Brain microvascular endothelial cell (primary cell): ENCODE results near the gene PTPRU.

Experiments
- DNase-seq: peaks from one replicate; pipeline ENCODE4 v3.0.0-alpha.2; 2020
- H3K27ac ChIP-seq: fragments of 250-450 bp; sonication (Bioruptor Pico); 2 replicates; pipeline ENCODE4 v1.5.1; 2020; ENCODE audit warnings: mild to moderate bottlenecking, moderate library complexity
- H3K27me3 ChIP-seq: fragments of 250-450 bp; sonication (Bioruptor Pico); replicated peaks from 2 replicates; pipeline ENCODE4 v1.5.1; 2020; ENCODE audit warnings: mild to moderate bottlenecking
- H3K36me3 ChIP-seq: fragments of 250-450 bp; sonication (Bioruptor Pico); replicated peaks from 2 replicates; pipeline ENCODE4 v1.5.1; 2020; ENCODE audit warnings: mild to moderate bottlenecking
- H3K4me3 ChIP-seq: 2 replicates; pipeline ENCODE4 v1.5.1; 2011; ENCODE audit warnings: low read depth, mild to moderate bottlenecking, control low read depth, low read length, moderate library complexity
- CTCF ChIP-seq: IDR thresholded peaks from 2 replicates; pipeline ENCODE4 v1.5.1; 2011; ENCODE audit warnings: low read depth, mild to moderate bottlenecking, moderate library complexity, low read length, control low read depth, inconsistent platforms; ENCODE audit errors: missing control alignments
- in situ Hi-C: cut with HindIII; loops from 2 replicates; pipeline ENCODE4 v1.10.0; 2017; ENCODE audit warnings: low sequenced_read_pairs, low pct_ligation_motif_present

Gene PTPRU

GRCh38 chr1:29251164-29252124 is 15.1 kb downstream of the PTPRU start:
- Histone ChIP-seq H3K36me3 (no peaks in the 10 kb centered on the region), H3K27ac (no peak overlapping the region), H3K4me3 (no peak overlapping the region), H3K27me3 (no peaks in the 10 kb centered on the region)
- TF ChIP-seq CTCF = no peak
- no peak for DNase-seq
- in situ Hi-C loops = no loop called here

GRCh38 chr1:29253180-29253579 is 16.9 kb downstream of the PTPRU start:
- Histone ChIP-seq H3K27me3 (no peaks in the 10 kb centered on the region), H3K36me3 (no peaks in the 10 kb centered on the region), H3K27ac (no peak overlapping the region), H3K4me3 (no peak overlapping the region)
- in situ Hi-C loops = no loop called here
- no peak for TF ChIP-seq CTCF
- no peak for DNase-seq

- H3K36me3 ChIP-seq = no peaks in the 10 kb centered on the region
- in situ Hi-C loops = no loop called here
- no peaks in the 10 kb centered on the region for H3K27me3 ChIP-seq
- no peak overlapping the region for H3K27ac ChIP-seq
- DNase-seq = peak; percentile 32
- no peak overlapping the region for H3K4me3 ChIP-seq
- no peak for TF ChIP-seq CTCF
Observed at GRCh38 chr1:29254346-29254745, 18.0 kb downstream of the PTPRU start.

- in situ Hi-C loops = no loop called here
- Histone ChIP-seq H3K36me3 (no peaks in the 10 kb centered on the region), H3K27me3 (no peaks in the 10 kb centered on the region), H3K4me3 (no peak overlapping the region), H3K27ac (no peak overlapping the region)
- DNase-seq = no peak
- no peak for TF ChIP-seq CTCF
Observed at GRCh38 chr1:29255134-29255666, 18.9 kb downstream of the PTPRU start.

GRCh38 chr1:29256394-29256793 is 20.1 kb downstream of the PTPRU start:
- H3K36me3 ChIP-seq = no peaks in the 10 kb centered on the region
- in situ Hi-C loops = no loop called here
- no peak for TF ChIP-seq CTCF
- no peaks in the 10 kb centered on the region for H3K27me3 ChIP-seq
- H3K27ac ChIP-seq = no peak overlapping the region
- no peak for DNase-seq
- H3K4me3 ChIP-seq = no peak overlapping the region
